ENCODE results near the gene LSS.

LSS gene

GRCh38 chr21:46228345-46229051, at the start of gene LSS:
Gene LSS (minus strand): TSS chr21:46228774. CDS start chr21:46228745, 29 bp downstream.
- peak; percentile 96 for DNase-seq (ENCODE audit: low read depth, low spot score)

DNA sequence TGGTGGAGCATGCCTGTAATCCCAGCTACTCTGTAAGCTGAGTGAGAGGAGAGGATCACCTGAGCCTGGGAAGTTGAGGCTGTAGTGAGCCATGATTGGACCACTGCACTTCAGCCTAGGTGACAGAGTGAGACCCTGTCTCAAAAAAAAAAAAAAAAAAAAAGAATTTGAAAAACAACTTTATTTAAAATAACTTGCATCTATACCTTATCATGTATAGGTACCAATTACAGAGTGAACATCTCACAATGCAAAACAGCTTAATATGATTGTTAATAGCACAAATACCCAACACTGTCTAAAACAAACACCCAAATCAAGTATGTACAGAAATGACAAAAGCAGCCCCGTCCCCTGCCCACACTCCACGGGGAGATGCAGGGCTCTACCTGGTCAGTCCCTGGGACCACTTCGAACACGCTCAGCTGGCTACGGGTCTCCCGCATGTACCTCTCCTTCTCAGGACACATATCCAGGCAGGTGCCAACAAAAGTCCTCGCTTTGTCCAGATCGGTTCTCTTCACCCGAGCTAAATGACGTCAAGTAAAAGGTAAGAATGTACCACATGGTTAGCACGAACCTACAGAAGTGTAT, 46.3 kb upstream of the LSS start:
- DNase-seq (ENCODE audit: low read depth, low spot score): no peak

DNA sequence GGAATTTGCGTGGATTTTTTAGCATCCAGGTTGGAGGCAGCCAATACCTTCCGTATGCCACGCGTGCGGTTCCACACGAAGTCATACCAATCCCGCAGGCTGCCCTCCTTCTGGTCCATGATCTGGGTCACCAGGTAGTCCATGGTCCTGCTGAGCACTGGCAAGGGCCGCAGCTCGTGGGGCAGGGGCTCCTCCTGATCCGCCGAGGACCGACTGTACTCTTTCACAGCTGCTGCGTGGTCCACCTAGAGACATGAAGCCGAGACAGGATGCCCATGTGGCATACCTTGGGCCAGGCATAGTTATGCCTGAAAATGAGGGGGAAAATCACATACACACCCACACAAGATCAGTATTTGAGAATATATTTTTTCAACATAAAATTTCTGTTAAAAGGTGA, 44.8 kb upstream of the LSS start:
- no peak for DNase-seq (ENCODE audit: low read depth, low spot score)

- no peak for DNase-seq (ENCODE audit: low read depth, low spot score)
Observed at GRCh38 chr21:46269466-46269865, 40.9 kb upstream of the LSS start.

DNA sequence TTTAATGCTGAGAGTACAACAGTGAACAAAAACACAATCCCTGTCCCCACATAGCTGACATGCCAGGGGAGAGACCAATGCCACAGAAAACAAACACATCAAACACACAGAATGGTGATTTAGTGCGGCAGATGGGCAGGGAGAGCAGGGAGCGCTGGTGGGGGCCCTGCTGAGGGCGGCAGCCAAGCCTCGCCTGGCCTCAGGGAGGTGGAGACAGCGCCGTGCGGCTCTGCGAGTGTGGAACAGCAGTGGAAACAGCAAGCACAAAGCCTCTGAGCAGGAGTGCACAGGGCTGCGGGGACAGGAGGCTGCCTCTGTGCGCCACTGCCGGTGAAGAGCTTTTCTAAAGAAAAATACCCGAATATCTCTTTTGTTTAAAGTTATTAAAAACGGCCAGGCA, 39.8 kb upstream of the LSS start:
- DNase-seq (ENCODE audit: low read depth, low spot score): no peak

DNA sequence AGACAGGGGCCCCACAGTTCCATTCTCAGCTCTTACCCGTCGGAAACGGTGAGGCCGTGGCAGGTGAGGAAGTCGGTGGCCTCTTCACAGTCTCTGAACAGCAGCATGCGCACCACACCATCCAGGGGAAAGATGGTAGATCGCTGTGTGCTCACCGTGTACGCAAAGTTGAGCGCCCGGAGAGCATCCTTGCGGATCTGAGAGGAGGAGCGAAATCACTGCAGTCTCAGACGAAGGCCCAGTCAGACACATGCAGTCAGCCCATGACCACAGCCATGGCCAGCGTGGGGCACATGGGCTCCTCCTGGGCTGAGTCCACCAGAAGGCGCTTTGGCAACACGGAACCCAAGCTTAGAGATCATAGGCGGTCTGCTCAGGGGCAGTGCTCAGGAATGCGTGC, 38.4 kb upstream of the LSS start:
- DNase-seq (ENCODE audit: low read depth, low spot score): no peak

- DNase-seq (ENCODE audit: low read depth, low spot score): no peak
Observed at GRCh38 chr21:46265736-46266525, 37.4 kb upstream of the LSS start.

- DNase-seq (ENCODE audit: low read depth, low spot score): no peak
Observed at GRCh38 chr21:46264690-46265144, 36.1 kb upstream of the LSS start.

DNA sequence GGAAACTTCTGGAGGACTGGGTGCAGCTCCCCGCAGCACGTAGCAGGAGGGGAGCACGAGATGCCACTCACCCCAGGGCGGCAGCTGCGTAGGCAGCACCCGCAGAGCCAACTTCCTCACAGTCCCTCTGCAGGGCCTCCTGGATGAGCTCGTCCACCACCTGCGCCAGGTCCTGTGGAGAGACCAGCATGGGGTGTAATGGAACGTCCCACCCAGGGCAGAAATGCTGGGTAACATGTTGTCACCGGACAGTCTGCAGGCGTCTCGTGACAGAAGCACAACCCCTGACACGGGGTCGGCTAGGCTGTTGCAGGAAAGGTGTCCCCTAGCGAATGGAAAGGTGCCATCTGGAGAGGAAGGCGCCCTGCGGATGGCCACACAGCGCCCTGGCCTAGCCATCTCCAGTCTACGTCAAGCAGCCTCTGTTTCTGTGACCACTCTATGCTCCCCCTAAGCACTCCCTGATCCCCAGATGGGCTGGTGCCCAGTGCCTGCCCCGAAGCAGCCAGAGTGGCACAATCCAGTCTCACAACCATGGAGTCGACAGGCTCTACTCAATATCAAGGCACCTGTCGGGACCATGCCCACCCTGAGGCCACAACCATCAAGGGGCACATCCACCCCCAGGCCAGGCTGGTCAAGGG, 35.6 kb upstream of the LSS start:
- DNase-seq (ENCODE audit: low read depth, low spot score): no peak

GRCh38 chr21:46256501-46256994, 28.0 kb upstream of the LSS start:
- no peak for DNase-seq (ENCODE audit: low read depth, low spot score)

DNA sequence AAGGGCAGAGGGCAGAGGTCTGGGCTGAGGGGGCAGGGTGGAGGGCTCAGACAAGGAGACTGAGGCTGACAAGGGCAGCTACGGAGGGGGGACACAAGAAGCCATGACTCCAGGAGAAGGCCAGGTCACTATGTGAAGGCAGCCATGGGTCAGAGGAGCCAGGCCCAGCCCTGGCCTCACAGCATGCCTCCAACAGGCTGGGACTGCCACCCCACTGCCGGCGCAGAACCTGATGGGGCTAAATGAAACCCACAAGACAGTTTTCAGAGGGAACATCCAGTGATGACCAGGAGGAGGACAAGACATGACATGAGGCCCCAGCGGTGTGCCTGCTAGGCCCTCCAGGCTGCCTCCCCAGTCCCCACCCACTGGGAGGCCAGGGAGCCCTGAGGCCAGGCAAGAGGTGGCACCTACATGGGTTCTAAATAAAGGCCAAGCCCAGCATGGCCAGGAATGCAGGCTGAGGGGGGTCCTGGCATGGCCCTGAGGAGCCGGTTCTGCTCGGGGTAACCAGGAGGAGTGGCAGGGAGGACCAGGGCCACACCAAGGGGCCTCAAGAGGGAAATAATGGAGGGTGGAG, 27.3 kb upstream of the LSS start:
- no peak for DNase-seq (ENCODE audit: low read depth, low spot score)

DNA sequence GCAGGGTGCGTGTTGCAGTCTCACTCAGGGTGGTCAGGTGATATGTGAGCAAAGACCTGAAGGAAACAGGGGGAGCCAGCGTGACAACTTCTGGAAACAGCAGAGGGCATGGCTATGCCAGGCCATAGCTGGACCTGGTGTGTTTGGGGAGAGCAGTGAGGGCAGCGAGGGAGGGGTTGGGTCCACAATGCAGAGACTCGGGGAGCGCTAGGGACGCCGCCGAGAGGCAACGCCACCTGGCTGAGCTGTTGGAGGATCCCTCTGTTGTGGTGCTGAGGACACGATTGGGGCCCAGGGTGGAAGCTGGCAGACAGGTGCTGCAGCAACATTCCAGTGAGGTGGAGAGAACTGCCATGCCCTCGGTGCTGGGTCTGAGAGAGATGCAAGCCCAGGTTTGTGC, 26.6 kb upstream of the LSS start:
- DNase-seq (ENCODE audit: low read depth, low spot score): no peak

GRCh38 chr21:46254208-46254975, 25.8 kb upstream of the LSS start:
- DNase-seq (ENCODE audit: low read depth, low spot score): no peak

GRCh38 chr21:46253610-46254124, 25.1 kb upstream of the LSS start:
- no peak for DNase-seq (ENCODE audit: low read depth, low spot score)

DNA sequence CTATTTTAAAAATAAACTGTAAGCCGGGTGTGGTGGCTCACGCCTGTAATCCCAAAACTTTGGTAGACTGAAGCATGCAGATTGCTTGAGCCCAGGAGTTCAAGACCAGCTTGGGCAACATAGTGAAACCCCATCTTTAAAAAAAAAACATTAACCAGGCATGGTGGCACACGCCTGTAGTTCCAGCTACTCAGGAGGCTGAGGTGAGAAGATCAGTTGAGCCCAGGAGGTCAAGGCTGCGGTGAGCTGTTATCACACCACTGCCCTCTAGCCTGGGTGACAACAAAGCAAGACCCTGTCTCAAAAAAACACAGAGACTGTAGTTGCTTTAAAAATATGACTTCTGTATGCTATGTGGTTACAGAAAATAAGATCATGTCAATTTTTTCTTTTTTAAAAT, 24.3 kb upstream of the LSS start:
- no peak for DNase-seq (ENCODE audit: low read depth, low spot score)

GRCh38 chr21:46250146-46250725, 21.7 kb upstream of the LSS start:
- no peak for DNase-seq (ENCODE audit: low read depth, low spot score)

GRCh38 chr21:46248827-46249226, 20.3 kb upstream of the LSS start:
- DNase-seq (ENCODE audit: low read depth, low spot score): no peak

DNA sequence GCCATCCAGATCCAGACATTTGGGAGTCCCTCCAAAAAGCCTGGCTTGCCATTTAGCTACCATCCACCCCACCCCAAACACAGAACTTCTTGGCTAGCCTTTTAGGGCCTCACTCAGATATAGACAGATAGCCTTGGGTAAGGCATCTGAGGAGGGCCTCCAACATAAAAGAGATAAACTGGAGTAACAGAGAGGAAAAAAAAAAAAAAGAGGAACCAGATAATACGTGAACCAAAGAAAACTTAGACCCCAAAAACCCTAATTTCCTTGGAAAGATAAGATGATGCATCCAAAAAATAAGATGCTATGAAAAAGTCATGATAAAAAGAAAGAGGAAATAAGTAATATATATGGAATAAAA, 19.8 kb upstream of the LSS start:
- no peak for DNase-seq (ENCODE audit: low read depth, low spot score)

- DNase-seq (ENCODE audit: low read depth, low spot score): no peak
Observed at GRCh38 chr21:46247699-46248421, 19.3 kb upstream of the LSS start.

DNA sequence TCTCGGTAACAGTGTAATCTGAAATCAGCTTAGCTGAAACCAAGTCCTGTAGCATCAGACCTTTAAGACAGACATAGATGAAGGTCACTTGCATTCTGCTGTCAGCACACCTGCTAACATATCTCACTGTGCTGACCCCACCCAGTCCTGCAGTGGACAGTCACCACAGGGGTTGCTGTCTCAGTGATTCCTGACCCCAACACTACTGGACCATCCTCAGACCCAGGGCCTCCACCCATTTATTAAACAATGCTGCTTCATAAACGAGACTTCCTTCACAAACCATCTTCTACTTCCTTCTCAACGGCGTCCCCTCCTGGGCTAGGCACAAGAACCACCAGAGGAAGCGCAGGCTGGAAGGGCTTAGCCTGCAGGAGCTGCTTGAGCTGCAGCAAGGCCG, 17.8 kb upstream of the LSS start:
- no peak for DNase-seq (ENCODE audit: low read depth, low spot score)

Measured in ELF-1 (cell line).